Cerebellar cortex (tissue), 1 donor: ENCODE data around the gene DUS4L.
A peak's percentile ranks its signal among the peaks of the same experiment; 100 is the strongest.

Experiments used
- DNase-seq: peaks from one replicate; pipeline ENCODE4 v3.0.0-alpha.2; 2015; ENCODE audit warnings: low spot score

Gene DUS4L

DNA sequence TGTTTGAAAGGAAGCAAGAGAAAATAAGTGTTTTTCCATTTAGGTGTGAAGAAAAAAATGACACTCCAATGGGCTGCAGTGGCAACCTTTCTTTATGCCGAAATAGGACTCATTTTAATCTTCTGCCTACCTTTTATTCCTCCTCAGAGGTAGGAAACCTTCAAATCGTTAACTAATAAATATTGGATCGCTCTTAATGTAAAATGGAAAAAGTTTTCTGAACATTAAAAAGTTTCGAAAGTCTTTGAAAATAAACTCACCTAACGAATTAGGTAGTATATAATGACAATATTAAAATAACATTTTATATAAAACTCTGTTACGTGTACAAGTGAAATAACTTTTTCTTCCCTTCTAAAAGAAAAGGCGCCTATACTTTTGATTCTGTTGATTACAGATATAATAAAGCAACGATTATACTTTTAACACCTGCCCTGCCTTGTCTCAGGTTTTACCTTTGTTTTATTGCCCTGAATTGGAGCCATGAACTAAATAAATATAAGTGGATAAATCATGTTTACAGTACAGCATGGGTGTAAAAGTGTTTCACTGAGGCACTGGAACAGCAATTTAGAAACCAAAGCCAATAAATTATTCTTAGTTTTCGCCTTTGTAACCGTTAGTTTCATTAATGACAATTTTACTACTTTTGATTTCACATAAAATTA, 17.1 kb downstream of the DUS4L start:
- DNase-seq, result no peak

DNA sequence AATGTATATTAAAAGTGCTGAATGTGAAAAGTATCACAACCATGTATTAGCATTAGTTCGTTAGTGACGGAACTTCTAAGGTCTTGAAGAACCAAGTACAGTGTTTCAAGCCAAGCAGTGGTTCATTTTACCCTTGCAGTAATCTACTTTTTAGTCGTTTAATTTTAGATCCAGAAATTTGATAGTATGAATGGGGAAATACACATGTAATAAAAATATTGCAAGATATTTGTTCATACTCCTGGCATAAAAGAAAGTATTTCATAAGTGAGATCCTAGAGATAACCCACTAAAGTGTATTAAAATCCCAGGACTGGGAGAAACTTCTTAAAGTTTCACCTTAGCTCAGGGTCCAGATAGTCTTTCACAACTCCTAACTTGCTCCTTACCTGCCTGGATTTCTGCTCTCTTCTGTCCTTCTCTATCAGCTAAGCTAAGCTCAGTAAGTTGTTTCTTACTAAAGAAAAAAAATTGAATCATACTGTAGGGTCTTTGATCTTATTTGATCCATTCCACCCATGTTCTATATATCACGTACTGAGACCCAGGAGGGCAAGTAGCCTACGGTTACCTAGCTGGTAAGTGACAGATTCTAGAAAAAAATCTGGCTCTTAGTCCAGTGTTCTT, 17.7 kb downstream of the DUS4L start:
- DNase-seq, result no peak

DNA sequence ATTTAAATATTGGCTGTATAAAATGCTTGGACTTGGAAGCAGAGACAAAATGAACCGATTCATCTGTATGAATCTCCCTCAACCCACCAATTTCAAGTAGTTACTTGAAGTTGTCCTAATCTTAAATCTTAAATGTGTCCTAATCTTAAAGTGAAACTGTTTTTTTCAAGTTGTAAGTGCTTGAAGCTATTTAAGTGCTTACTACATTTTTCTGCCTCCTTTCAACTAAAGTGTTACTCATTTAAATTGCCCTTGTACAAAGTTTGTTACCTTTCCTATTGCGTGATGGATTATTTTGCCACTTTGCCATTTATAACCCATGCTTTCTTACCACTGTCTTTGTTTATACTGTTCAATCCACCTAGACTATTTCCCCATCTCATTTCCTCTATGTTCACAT, 19.1 kb downstream of the DUS4L start:
- no peak for DNase-seq

DNA sequence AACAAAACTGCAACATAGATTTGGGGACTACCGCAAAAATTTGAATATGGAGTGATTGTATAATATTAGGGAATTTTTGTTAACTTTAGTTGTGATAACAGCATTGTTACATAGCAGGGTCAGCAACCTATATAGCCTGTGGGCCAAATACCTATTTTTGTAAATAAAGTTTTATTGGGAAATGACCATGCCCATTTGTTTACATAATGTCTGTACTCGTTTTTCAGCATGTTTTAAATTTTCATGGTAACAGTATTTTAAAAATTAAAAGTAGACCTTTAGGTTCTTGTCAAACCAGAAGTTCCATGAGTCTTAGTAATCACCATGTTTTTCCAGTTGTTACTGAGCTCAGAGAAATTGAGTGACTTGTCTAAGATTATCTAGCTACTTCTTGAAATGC, 20.9 kb downstream of the DUS4L start:
- DNase-seq, result no peak

DNA sequence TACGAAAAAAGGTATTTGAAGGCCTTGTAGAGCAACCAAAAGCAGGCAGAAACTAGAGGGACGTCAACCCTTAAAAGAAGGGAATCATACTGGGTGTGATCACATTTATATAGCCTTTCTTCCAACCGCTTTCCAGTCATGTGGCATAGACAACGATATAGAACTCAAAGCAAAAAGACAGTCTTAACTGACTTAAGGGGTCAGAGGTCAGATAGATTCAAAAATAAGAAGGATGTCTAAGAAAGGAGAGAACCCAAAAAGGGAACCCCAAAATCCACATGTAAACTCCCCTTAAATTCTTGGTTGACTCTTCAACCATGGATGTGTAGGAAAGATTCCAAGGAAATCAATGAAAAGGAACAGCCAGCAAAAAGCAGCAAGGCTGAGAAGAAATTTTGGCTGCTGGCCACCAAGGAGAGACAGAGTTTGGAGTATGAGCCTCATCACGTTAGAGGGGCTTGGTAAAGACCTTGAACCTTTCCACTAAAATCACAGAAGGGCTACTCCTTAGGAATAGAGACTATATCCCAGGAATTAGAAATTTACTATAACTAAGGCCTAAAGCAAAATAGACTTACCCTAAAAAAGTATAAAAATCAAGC, 24.9 kb downstream of the DUS4L start:
- DNase-seq, result no peak

DNA sequence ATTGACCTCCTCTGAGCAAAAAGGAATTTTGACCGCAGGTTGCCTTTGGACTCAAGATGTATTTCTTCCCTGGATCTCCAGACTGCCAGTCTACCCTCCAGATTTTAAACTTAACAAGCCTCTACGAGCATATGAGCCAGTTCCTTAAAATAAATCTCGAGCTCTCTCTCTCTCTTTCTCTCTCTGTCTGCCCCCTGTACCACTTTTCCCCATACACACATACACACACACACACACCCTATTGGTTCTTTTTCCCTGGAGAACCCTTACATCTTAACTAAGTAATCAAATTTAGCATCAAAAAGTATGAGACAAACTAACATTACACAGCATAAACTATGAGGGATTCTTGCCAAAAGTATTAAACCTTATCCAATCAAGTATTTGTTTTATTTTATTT, 27.6 kb downstream of the DUS4L start:
- no peak for DNase-seq

DNA sequence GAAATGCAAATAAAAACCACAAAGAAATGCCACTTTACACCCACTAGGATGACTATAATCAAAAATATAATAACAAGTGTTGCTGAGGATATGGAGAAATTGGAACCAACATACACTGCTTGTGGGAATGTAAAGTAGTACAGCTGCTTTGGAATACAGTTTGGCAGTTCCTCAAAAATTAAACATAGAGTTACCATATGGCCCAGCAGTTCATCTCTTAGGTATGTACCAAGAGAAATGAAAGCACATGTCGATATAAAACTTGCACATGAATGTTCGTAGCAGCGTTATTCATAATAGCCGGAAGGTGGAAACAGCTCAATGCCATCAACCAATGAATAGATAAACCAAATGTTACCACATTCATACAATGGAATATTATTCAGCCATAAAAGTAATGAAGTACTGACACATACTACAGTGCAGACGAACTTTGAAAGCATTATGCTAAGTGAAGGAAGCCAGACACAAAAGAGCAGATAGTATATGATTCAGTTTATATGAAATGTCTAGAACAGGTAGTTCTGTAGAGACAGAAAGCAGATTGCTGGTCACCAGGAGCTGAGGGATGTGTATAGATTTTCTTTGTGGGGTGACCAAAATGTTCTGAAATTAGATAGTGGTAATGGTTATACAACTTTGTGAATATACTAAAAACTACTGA, 28.7 kb downstream of the DUS4L start:
- no peak for DNase-seq

DNA sequence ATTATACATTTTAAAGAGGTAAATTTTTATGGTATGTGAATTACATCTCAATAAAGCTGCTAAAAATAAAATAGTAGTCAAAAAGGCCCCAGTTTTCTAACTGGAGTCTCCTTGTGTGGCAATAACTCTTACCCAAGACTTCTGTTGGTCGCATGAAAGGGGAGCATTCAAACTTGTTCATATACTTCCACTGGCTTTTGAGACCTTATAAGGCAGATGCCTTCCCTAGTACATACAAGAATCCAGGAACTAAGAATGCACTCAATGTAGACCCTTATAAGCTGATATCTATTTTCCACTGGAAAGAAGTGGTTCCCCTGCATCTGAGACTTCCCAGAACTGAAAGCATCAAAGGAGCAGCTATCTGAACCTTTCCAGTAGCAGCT, 29.2 kb downstream of the DUS4L start:
- DNase-seq, result no peak

DNA sequence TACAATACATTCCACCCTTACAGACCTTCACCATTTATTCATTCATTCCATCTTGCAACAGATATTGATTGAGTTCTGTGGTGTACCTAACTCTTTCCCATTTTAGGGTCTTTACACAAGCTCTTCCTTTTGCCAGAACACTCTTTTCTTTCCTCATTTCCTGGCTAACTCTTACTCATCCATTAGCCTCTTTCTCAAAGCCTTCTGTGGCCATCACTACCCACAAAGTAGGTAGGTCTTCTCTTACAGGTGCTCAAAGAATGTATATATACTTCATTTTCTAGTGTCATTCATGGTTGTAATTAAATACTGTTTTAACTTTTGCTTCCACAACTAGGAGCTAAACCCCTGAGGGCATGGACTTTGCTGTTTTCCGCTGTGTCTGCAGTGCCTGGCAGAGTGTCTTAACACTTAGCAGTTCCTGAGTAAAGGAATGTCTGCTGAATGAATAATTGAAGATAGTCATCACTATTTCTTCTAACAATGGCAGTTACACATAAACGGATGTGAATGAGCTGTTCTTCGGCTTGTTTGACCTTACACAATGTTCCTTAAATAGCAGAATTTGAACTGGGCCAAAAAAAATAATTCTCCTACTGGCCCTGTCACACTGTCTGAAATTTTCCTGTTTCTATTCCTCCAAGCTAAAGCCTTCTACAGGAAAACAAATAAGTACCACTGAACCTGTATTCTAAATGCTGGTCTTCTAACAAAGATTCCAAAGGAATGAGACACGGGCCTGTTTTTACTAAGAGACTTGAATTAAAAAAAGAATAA, 31.4 kb downstream of the DUS4L start:
- DNase-seq, result no peak

DNA sequence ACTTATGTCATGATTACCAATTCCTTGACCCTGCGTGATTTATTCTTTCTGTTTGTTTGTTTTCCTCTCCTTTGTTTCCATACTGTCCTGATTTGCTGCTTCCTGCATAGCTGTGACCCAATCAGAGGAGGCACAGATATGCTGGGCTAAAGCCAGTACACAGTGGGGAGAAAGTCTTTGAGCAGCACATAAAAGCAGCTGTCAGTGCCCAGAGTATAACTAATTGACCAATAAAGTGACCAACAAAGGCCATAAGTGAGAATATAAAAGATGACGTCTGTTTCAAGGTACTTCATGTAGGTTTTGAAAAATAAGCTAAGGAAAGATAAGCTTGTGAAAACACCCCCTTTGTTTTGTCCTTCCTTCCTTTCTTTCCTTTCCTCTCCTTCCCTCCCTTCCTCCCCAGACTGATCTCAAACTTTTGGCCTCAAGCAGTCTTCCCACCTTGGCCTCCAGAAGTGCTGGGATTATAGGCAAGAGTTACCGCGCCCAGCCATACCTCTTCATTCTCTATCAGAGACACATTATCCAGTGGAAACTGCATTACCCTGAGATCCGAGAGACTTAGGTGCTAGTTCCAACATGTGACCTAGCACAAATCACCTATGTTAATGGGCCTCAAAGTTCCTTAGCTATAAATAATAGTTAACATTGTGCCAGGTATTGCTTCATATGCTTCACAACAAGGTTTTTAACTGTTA, 33.3 kb downstream of the DUS4L start:
- no peak for DNase-seq

DNA sequence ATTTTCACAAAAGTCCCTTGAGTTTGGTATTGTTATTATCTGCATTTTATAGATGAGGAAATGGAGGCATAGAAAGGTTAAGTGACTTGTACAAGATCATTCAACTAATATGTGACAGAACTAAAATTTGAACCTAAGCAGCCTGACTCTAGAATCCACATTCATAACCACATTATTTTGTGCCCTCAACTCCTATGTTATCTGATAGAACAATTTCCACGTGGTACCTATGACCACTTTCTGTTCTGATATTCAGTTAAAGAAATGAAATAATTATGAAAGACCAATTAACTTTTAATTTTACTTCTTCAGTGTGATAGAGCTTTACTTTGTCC, 33.8 kb downstream of the DUS4L start:
- DNase-seq, result no peak

DNA sequence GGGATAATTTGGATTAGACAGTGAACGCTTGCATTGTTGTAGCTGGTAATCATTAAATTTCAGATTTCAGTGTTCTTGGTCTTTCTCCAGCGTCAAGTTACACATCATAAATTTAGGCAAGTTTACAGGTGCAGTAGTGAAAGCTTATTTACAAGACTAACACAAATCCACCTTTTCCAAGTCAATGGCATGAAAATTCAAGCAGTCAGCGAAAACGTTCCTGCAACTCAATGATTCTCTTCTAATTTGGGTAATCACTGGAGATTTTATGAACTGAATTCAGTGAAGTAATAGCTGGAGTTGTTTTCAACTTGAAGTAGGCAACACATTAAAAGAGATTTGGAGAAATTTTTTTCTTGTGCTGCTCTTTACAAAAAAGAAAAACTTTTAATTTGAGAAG, 34.2 kb downstream of the DUS4L start:
- no peak for DNase-seq

DNA sequence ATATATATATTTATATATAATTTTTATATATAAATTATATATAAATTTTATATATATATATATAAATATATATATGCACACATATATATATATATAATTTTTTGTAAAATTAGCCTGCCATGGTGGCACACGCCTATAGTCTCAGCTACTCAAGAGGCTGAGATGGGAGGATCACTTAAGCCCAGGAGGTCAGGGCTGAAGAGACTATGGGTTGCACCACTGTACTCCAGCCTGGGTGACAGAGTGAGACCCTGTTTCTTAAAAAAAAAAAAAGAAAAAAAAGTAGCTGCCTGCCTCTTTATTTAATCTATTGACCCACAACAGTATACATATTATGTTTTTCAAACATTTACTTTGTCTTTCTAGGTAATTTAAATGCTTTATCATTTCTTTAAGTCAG, 35.5 kb downstream of the DUS4L start:
- DNase-seq, result no peak

DNA sequence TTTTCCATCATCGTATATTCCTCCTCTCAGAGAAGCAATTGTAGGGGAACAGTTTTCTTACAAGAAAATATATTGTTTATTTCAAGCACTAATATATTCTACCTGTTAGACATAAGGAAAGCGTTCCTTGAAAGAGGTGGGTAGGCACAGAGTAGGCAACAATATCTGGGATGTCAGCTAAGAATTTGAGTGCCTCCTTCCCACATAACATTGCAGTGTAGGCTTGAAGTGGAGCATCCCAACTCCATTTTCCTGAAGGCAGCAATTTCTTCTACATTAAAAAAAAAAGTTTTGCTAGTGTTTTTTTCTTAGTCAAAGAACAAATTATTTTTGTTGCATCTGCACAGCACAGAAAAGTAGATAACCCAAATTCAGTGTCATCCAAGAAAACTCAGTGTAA, 37.0 kb downstream of the DUS4L start:
- DNase-seq, result no peak

DNA sequence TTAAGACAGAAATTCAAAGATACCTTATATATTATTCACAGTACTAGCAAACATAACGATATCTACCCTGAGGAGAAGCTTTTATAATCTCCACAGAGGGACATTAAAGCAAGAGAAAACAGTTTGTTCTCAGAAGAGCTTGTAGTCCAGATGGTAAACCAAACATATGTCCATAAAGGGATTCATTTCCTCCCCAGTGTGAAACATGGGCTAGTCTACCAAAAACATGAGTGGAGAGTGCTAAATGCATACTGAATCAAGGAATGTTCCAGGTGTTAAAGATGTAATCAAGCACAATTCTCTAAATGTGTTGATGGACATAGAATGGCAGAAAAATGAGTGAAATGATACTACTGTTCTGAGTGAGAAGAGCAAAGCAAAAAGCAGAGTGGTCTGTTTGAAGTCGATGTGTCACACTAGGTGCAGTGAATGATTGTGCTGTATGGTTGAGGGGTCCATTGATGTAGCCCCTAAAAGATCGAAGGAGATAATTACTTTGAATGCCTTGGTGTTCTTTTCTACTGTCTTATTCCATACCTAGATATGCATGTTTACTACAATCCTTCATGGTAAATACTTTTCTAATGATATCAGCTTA, 41.5 kb downstream of the DUS4L start:
- peak; percentile 78 for DNase-seq

DNA sequence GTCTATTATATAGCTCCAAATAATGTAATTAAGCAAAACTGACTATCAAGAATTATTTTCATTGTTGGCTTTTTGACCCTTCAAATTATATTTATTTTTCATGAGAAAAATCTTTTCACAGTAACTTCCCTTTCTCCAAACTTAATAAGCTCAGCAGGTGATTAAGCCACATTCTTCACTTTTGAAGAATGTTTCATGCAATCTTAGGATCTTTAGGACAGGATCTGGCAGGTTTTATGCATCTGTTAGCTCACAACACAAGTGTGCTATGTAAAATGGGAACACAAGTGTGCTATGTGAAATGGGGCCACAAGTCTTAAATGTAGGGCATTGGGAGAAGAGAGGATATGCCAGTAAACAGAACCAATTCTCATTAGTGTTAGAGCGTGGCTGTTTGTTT, 42.5 kb downstream of the DUS4L start:
- no peak for DNase-seq

DNA sequence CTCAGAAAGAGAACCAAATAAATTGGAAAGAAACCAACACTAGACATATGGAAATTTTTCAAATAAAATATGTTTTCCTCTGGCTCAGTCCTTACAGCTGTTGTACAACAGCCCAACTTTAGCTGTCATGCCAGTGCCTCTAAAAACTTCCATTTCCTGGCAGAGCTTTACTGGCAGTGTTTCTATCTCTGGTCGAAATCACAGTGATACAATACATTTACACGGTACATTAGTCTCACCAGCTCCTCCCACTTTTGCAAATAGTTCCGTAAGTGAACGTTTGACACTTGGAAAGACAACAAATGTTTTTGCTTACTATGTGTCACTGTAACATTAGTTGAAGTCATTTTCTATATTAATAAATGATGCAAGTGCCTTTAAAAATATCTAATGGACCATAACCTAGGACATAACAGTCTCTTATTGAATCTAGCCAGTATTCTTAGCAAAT, 46.1 kb downstream of the DUS4L start:
- DNase-seq, result no peak

DNA sequence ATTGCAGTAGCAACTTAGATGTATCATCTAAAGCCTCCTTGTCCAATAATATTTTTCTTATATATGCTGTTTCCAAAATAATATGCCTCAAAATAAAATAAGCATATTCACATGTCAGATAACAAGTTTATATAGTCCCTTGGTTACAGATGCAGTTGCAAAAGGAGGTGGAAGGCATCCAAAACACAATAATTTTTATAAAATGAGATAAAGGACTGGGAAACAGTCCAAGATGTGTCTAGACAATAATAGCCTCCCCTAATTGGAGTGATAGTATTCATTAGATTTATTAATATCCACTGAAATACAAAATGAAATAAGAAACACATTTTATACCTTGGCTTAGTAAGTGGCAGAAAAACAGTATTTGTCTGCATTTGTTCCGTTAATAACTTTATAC, 46.6 kb downstream of the DUS4L start:
- no peak for DNase-seq

DNA sequence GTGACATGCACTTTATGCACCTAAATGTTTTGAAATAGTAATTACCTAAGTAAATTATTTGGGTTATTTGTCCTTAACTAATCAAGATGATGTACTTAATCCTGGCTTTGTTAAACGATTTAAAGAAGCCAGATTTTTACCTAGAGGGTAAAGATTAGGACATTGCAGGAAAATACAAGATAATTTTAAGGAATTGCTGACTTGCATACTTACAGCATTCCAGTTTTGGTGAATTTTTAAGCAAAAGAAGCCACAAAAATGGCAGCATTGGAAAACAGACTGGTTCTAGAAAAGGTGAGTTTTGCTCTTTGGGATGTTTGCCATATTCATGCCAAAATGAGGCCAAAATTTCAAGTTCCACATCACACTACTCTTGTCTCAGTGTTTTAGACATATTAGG, 49.7 kb downstream of the DUS4L start:
- DNase-seq, result no peak

DNA sequence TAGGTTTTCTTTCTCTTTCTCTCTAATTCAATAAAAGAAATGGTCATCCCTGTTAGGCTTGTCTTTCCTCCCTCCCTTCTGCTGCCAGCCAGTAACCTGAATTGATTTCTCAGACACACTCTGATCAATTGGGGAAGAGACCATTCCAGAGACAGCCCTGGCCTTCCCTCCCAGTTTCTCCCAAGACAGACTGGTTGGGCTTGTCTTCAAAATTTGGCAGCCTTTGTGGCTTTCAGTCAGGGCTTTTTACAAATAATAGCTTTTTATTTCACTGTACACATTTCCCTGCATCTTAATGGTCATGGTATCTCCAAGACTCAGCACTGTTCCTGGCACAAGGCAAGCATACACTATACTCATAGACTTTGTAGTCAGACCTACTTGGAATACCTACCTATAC, 50.2 kb downstream of the DUS4L start:
- DNase-seq, result no peak

DNA sequence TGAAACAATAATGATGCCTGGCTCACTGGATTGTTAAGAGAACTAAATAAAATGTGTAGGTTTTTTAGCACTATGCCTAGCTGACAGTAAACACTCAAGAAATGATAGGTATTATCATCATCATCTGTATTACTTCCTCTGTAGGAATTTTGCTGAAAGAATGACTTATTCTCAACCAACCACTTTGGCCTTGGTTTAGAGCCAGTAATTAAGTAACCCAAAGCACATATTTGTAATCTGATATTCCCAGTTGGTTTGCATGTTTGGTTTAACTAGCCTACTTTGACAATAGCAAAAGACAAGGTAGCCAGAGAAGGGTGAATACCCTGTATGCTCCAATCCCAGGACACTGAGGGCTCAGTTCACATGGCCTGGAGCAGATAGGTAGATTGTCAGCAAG, 50.7 kb downstream of the DUS4L start:
- no peak for DNase-seq
